IgD-negative memory B cell (primary cell): ENCODE results near the gene FBXO34. TPM values are rescaled to one million over a fixed set of nuclear protein-coding genes. Genes with fewer than 3 reads are reported as not detected.

Source experiments
- H3K27ac Mint-ChIP-seq, 3 donors: one replicate each; pipeline ENCODE4 v1.8.0; 2020 to 2022; ENCODE audit warnings: mild to moderate bottlenecking in 3 of 3, mixed read lengths in 3 of 3, moderate library complexity in 1 of 3
- H3K27me3 Mint-ChIP-seq: one replicate; pipeline ENCODE4 v1.8.0; 2021; ENCODE audit warnings: mixed read lengths
- H3K36me3 Mint-ChIP-seq: one replicate; pipeline ENCODE4 v1.8.0; 2020; ENCODE audit warnings: mild to moderate bottlenecking, mixed read lengths
- H3K4me1 Mint-ChIP-seq, 3 donors: one replicate each; pipeline ENCODE4 v1.8.0; 2020 to 2022; ENCODE audit warnings: mixed read lengths in 3 of 3, mild to moderate bottlenecking in 1 of 3
- H3K4me3 Mint-ChIP-seq, 4 donors: one replicate each; pipeline ENCODE4 v1.8.0; 2020 to 2022; ENCODE audit warnings: mild to moderate bottlenecking in 4 of 4, mixed read lengths in 4 of 4, moderate library complexity in 3 of 4
- H3K9me3 Mint-ChIP-seq, 3 donors: one replicate each; pipeline ENCODE4 v1.8.0; 2020 to 2021; ENCODE audit warnings: mixed read lengths in 3 of 3, mild to moderate bottlenecking in 1 of 3
- polyA plus RNA-seq: library from polyadenylated mRNA; unstranded; fragments of 300-500 nt; fragmentation: Illumina TruSeq; gene quantifications from one replicate; pipeline ENCODE4 v1.2.3, GENCODE V29; 2021

The FBXO34 gene
- 23.7 TPM for polyA plus RNA-seq

DNA sequence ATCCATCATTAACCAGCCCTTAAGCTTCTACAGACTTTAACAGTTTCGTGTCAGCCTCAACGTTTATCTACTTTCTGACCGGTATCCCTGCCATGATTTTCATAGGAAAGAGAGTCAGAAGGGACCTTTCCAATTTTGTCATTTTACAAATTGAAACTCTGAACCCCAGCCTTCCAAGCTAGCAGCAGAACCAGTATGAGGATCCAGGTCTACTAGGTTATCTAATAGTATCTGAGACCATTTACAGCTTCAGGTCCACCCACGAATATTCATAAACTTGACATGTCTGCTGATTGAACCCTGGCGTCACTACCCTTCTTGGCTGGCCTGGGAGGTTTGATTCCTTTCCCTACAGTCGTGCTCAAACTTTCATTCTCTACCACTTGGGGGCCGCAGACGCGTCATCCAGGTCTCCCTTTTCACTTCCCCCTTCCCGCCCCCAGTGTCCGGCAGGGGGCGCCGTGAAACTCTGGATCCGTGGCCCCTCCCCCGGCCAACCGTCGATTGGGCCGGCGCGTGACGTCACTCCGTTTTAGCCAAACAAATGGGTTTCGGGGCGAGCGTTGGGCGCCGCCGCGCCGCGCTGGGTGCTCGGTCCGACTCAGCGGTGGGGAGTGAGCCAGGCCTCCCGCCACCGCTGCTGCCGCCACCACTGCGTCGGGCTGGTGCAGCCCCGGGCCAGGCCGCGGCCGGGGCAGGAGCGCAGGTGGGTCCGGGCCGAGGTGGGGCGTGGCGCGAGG lies at the start of gene FBXO34:
Gene FBXO34, plus strand, starts transcription at position 590 of the 740 bp plus-strand sequence. CDS start 78,970 bp downstream, outside the sequence.
- peaks cover 15 to 31% (median 25%) of the 10 kb centered on the region in 3 donors for H3K4me1 Mint-ChIP-seq
- no peaks in the 10 kb centered on the region for H3K27me3 Mint-ChIP-seq
- H3K36me3 Mint-ChIP-seq = no peaks in the 10 kb centered on the region

DNA sequence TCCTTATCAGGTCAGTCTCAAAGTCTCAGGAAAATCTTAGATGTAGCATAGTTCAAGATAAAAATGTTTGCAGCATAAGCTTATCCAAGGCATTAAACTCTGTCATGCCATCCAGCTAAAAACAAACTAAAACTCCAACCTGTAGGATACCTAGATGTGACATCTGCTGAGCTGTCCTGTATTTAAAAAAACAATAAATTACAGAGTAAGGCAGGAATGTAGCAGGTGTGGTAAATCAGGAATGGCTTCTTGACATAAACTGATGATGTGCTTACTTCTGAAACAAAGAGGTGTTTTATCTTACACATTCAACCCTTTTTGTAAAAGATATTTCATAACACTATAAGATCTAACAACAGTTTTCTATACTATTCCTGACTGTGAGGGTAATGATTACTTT lies 49.3 kb upstream of the FBXO34 start:
- peaks cover 1% of the 10 kb centered on the region for H3K27me3 Mint-ChIP-seq
- H3K36me3 Mint-ChIP-seq = no peaks in the 10 kb centered on the region
- H3K27ac Mint-ChIP-seq = no peak overlapping the region
- peaks cover 0 to 13% (median 4%) of the 10 kb centered on the region in 3 donors for H3K9me3 Mint-ChIP-seq
- H3K4me3 Mint-ChIP-seq = no peak overlapping the region
- no peaks in the 10 kb centered on the region for H3K4me1 Mint-ChIP-seq

More for the DNA sequence above, at the start of gene FBXO34:
- no peaks in the 10 kb centered on the region for H3K9me3 Mint-ChIP-seq
- H3K27ac Mint-ChIP-seq = peak within 1 kb of the TSS; percentile 92 to 99 (median 98)
- peak within 1 kb of the TSS; percentile 91 to 99 (median 96) for H3K4me3 Mint-ChIP-seq

- Mint-ChIP-seq H3K9me3 (peaks cover 2 to 18% (median 11%) of the 10 kb centered on the region in 3 donors), H3K27me3 (peaks cover 1% of the 10 kb centered on the region), H3K36me3 (peaks cover 2% of the 10 kb centered on the region), H3K27ac (no peak overlapping the region), H3K4me1 (no peaks in the 10 kb centered on the region), H3K4me3 (no peak overlapping the region)
Observed at GRCh38 chr14:55223364-55223763, 47.9 kb upstream of the FBXO34 start.

GRCh38 chr14:55228261-55228660 lies 43.0 kb upstream of the FBXO34 start:
- Mint-ChIP-seq H3K9me3 (peaks cover 4 to 18% (median 14%) of the 10 kb centered on the region in 3 donors), H3K36me3 (peaks cover 2% of the 10 kb centered on the region), H3K4me3 (no peak overlapping the region), H3K27ac (peak overlapping the region in 1 of 3 donors; percentile 35), H3K27me3 (peaks cover 4% of the 10 kb centered on the region), H3K4me1 (no peaks in the 10 kb centered on the region)

DNA sequence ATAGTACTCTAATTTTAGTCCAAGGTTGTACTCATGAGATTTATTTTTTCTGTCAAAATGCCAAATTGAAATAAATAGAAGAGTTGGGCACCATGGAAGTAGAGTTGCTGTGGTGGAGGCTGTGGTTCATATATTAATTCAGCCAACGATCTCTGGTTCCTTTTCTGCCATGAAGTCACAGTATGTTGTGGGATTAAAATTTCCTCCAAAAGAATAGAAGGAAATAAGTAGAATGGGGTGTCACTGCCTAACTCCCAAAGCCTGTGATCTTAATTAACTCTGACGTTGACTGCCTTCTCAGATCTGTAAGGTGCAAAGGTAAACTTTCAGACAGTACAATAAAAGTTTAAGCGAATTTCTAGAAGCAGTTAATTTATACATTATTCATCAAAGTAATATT lies 37.6 kb upstream of the FBXO34 start:
- Mint-ChIP-seq H3K27me3 (peaks cover 4% of the 10 kb centered on the region), H3K4me3 (no peak overlapping the region), H3K9me3 (peaks cover 0 to 3% (median 1%) of the 10 kb centered on the region in 3 donors), H3K27ac (no peak overlapping the region), H3K4me1 (peaks cover 0 to 5% (median 2%) of the 10 kb centered on the region in 3 donors), H3K36me3 (no peaks in the 10 kb centered on the region)

- no peak overlapping the region for H3K27ac Mint-ChIP-seq
- peak overlapping the region in 1 of 4 donors; percentile 13 for H3K4me3 Mint-ChIP-seq
- H3K4me1 Mint-ChIP-seq = peaks cover 0 to 5% (median 2%) of the 10 kb centered on the region in 3 donors
- peaks cover 2% of the 10 kb centered on the region for H3K36me3 Mint-ChIP-seq
- H3K27me3 Mint-ChIP-seq = peaks cover 7% of the 10 kb centered on the region
- no peaks in the 10 kb centered on the region for H3K9me3 Mint-ChIP-seq
Observed at GRCh38 chr14:55238019-55238680, 33.1 kb upstream of the FBXO34 start.

- H3K27me3 Mint-ChIP-seq = peaks cover 9% of the 10 kb centered on the region
- no peaks in the 10 kb centered on the region for H3K9me3 Mint-ChIP-seq
- H3K27ac Mint-ChIP-seq = no peak overlapping the region
- peak overlapping the region in 1 of 4 donors; percentile 6 for H3K4me3 Mint-ChIP-seq
- peaks cover 2% of the 10 kb centered on the region for H3K36me3 Mint-ChIP-seq
- peaks cover 0 to 5% (median 2%) of the 10 kb centered on the region in 3 donors for H3K4me1 Mint-ChIP-seq
Observed at GRCh38 chr14:55239320-55239719, 31.9 kb upstream of the FBXO34 start.

- Mint-ChIP-seq H3K4me1 (peaks cover 0 to 5% (median 0%) of the 10 kb centered on the region in 3 donors), H3K36me3 (peaks cover 2% of the 10 kb centered on the region), H3K9me3 (no peaks in the 10 kb centered on the region), H3K4me3 (no peak overlapping the region), H3K27me3 (peaks cover 9% of the 10 kb centered on the region), H3K27ac (no peak overlapping the region)
Observed at GRCh38 chr14:55240526-55241178, 30.6 kb upstream of the FBXO34 start.

DNA sequence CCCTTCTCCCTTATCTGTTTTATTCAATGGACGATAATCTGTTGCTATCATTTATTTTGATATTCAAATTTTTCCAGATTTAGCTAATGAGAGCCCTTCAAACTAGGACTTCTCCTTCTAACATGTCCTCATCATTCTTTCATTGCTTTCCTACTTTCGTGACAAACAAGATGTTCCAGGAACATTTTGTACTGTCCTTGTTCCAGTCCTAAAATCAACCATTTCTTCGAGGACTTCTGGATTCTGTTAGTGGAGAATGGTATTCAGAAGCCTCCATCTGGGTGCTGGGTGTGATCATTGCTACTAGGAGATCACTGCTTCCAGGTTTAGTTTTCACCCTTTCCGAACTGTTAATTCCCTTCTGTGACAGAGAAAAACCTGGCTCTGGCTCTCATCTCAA lies 29.5 kb upstream of the FBXO34 start:
- Mint-ChIP-seq H3K4me3 (no peak overlapping the region), H3K9me3 (no peaks in the 10 kb centered on the region), H3K4me1 (peaks cover 0 to 5% (median 0%) of the 10 kb centered on the region in 3 donors), H3K27ac (no peak overlapping the region), H3K27me3 (peaks cover 9% of the 10 kb centered on the region), H3K36me3 (peaks cover 2% of the 10 kb centered on the region)

DNA sequence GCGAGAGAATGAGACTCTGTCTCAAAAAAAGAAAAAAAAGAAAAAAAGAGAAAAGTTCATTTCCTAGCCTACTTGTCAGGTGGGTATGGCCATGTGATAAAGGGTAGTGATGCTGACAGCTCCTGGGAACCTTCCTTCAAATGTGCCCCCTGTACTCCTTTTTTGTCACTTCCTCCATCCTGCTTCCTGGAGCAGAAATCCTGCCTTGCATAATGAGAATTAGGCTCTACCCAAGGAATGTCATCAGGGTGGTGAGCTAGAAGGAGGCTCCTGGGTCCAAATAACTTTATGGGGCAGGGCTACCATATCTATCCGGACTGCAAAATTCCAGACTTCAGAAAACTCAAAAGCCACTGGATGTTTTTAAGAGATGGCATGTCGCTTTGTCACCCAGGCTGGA lies 27.8 kb upstream of the FBXO34 start:
- Mint-ChIP-seq H3K9me3 (no peaks in the 10 kb centered on the region), H3K4me3 (no peak overlapping the region), H3K4me1 (peaks cover 0 to 2% (median 0%) of the 10 kb centered on the region in 3 donors), H3K27ac (no peak overlapping the region), H3K36me3 (peaks cover 4% of the 10 kb centered on the region), H3K27me3 (peaks cover 19% of the 10 kb centered on the region)

DNA sequence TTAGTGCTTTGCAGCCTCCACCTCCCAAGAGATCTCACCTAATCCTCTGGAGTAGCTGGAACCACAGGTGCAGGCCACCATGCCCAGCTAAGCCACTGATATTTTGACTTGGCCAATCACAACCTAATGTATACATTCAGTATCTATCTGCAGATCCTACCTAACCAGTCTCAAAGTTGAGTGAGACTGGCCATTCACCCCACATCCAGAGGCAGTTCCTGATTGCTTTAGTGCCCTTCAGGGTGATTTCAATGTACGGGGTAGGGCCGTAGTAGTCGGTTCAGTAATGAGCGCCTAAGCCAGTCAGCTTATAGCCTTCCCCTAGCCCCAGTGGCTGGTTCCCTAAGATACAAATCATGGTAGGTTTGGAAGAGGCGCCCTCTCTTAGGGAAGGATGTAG lies 27.4 kb upstream of the FBXO34 start:
- Mint-ChIP-seq H3K9me3 (no peaks in the 10 kb centered on the region), H3K36me3 (peaks cover 4% of the 10 kb centered on the region), H3K27me3 (peaks cover 23% of the 10 kb centered on the region)

DNA sequence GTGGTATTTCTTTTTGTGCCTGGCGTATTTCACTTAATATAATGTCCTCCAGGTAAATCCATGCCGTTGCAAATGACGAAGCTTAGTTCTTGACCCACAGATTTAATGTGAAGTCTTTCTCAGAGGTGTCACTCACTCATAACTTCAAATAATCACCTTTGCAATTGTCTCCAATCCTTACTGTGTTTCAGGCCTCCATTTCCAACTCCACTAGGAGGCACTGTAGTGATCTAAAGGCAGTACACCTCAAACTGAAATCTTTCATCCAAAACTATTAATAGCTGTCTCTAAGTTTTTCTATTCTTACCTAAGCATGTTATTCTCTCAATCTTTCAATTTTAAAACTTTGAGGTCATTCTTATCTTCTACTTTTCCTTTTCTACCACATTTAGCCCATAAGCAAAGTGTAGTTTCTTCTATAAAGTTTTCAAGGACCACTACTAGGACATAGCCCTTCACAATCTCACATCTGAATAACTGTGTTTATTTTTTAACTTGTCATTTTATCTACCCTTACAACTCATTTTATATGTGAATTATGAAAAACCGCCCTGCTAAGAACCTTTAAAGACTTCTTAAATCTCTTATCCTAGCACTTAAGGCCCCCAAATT lies 25.5 kb upstream of the FBXO34 start:
- H3K27ac Mint-ChIP-seq = no peak overlapping the region
- H3K36me3 Mint-ChIP-seq = peaks cover 2% of the 10 kb centered on the region
- H3K4me1 Mint-ChIP-seq = no peaks in the 10 kb centered on the region
- H3K9me3 Mint-ChIP-seq = no peaks in the 10 kb centered on the region
- H3K27me3 Mint-ChIP-seq = peaks cover 33% of the 10 kb centered on the region
- H3K4me3 Mint-ChIP-seq = no peak overlapping the region

More for the DNA sequence above, 27.4 kb upstream of the FBXO34 start:
- Mint-ChIP-seq H3K27ac (no peak overlapping the region), H3K4me1 (no peaks in the 10 kb centered on the region), H3K4me3 (no peak overlapping the region)

GRCh38 chr14:55248411-55248810 lies 22.8 kb upstream of the FBXO34 start:
- Mint-ChIP-seq H3K9me3 (no peaks in the 10 kb centered on the region), H3K27ac (no peak overlapping the region), H3K4me1 (no peaks in the 10 kb centered on the region), H3K27me3 (peaks cover 29% of the 10 kb centered on the region), H3K4me3 (no peak overlapping the region), H3K36me3 (peaks cover 2% of the 10 kb centered on the region)

GRCh38 chr14:55249423-55249822 lies 21.8 kb upstream of the FBXO34 start:
- H3K4me1 Mint-ChIP-seq = no peaks in the 10 kb centered on the region
- H3K27me3 Mint-ChIP-seq = peaks cover 28% of the 10 kb centered on the region
- H3K4me3 Mint-ChIP-seq = no peak overlapping the region
- no peak overlapping the region for H3K27ac Mint-ChIP-seq
- peaks cover 2% of the 10 kb centered on the region for H3K36me3 Mint-ChIP-seq
- no peaks in the 10 kb centered on the region for H3K9me3 Mint-ChIP-seq

- peak overlapping the region in 1 of 3 donors; percentile 39 for H3K27ac Mint-ChIP-seq
- H3K4me3 Mint-ChIP-seq = no peak overlapping the region
- H3K36me3 Mint-ChIP-seq = no peaks in the 10 kb centered on the region
- peaks cover 17% of the 10 kb centered on the region for H3K27me3 Mint-ChIP-seq
- no peaks in the 10 kb centered on the region for H3K9me3 Mint-ChIP-seq
- H3K4me1 Mint-ChIP-seq = no peaks in the 10 kb centered on the region
Observed at GRCh38 chr14:55253276-55253675, 17.9 kb upstream of the FBXO34 start.
